Body of pancreas (tissue), 4 donors: ENCODE data around the gene KCNJ11. TPM values are rescaled to one million over a fixed set of nuclear protein-coding genes. Genes with fewer than 3 reads are reported as not detected.

Source experiments
- ATAC-seq: fragments of 150-250 bp; one replicate; pipeline ENCODE4 v1.9.1; 2016
- DNase-seq, 4 donors: peaks; one replicate each; pipeline ENCODE4 v3.0.0-alpha.2; 2019
- H3K27ac ChIP-seq, 4 donors: fragments of 200-600 bp; sonication (generic); 1 replicate in 3 of 4; 2 replicates in 1 of 4; pipeline versions ENCODE4 v1.5.1 to v1.6.1; 2016 to 2019; ENCODE audit warnings: mild to moderate bottlenecking in 1 of 4, mixed read lengths in 1 of 4, moderate library complexity in 1 of 4
- H3K27me3 ChIP-seq, 2 donors: fragments of 200-600 bp; sonication (generic); one replicate each; pipeline ENCODE4 v1.6.0; 2016; ENCODE audit warnings: mild to moderate bottlenecking in 1 of 2
- H3K36me3 ChIP-seq, 2 donors: fragments of 200-600 bp; sonication (generic); replicated peaks in 1 of 2; 2 replicates each; pipeline ENCODE4 v1.5.1; 2016; ENCODE audit warnings: low read depth in 2 of 2; ENCODE audit not compliant: insufficient read depth in 1 of 2
- H3K4me1 ChIP-seq: fragments of 200-600 bp; sonication (generic); one replicate; pipeline ENCODE4 v1.6.0; 2016
- H3K4me3 ChIP-seq, 2 donors: fragments of 200-600 bp; sonication (generic); 1 replicate in 1 of 2; 2 replicates in 1 of 2; pipeline ENCODE4 v1.5.1; 2016 to 2019
- H3K9me3 ChIP-seq, 3 donors: fragments of 200-600 bp; sonication (generic); 1 replicate in 2 of 3; 2 replicates in 1 of 3; pipeline ENCODE4 v1.5.1; 2016
- POLR2A ChIP-seq, 3 donors: fragments of 450-650 bp; IDR thresholded peaks; one replicate each; pipeline ENCODE4 v1.6.1; 2016; ENCODE audit warnings: antibody characterized with exemption in 3 of 3, mild to moderate bottlenecking in 2 of 3
- WGBS, 2 donors: methylation state at CpG; one replicate each; pipeline ENCODE4 v1.1.5; 2017; 5-methylcytosine and 5-hydroxymethylcytosine counted together
- intact Hi-C: fragments of 100-400 bp; cut with DNase I; formaldehyde crosslinking; loops from one replicate; pipeline ENCODE4 v1.15.1; 2023
- total RNA-seq, 2 donors: library from RNA; depleted of rRNA; stranded (reverse); fragments of >200 nt; gene quantifications; one replicate each; pipeline ENCODE4 v1.1.0, GENCODE V29; 2016
- TF ChIP-seq, protein P1 (sequence below), 7 experiments: fragments of 450-650 bp in 4 of 7; fragments of 200-600 bp in 3 of 7; sonication (generic) in 3 of 7; IDR thresholded peaks; one replicate each; pipeline ENCODE4 v1.5.1; 2016 to 2019; ENCODE audit warnings: antibody characterized with exemption in 7 of 7

The KCNJ11 gene
- total RNA-seq, 2 donors from 2014 or later, result 7.6 to 39.4 TPM

DNA sequence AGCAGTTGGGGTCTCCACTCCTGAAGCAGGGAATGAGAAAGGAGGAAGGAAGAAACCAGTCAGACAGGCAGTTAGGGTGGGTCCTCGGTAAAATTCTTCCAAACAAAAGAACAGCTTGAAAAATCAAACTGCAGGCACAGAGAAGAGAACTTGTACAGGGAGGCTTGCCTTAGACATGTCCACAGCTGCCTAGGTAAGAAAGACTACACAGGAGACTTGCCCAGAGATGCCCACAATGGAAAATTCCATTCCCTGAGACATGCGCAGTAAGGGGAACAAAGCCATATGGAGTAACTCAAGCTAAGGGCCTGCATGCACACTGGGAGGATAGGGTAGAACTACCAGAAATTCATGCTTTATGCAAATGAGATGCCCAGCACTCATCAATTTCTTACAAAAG lies 9.8 kb downstream of the KCNJ11 start:
- no peaks in the 10 kb centered on the region for H3K4me1 ChIP-seq
- H3K27me3 ChIP-seq, result no peaks in the 10 kb centered on the region
- no peaks in the 10 kb centered on the region for H3K36me3 ChIP-seq
- H3K27ac ChIP-seq, result no peak overlapping the region
- no peak overlapping the region for H3K4me3 ChIP-seq
- H3K9me3 ChIP-seq, result no peaks in the 10 kb centered on the region
- DNase-seq (no peak), ATAC-seq (no peak)
- TF ChIP-seq, protein P1, sequence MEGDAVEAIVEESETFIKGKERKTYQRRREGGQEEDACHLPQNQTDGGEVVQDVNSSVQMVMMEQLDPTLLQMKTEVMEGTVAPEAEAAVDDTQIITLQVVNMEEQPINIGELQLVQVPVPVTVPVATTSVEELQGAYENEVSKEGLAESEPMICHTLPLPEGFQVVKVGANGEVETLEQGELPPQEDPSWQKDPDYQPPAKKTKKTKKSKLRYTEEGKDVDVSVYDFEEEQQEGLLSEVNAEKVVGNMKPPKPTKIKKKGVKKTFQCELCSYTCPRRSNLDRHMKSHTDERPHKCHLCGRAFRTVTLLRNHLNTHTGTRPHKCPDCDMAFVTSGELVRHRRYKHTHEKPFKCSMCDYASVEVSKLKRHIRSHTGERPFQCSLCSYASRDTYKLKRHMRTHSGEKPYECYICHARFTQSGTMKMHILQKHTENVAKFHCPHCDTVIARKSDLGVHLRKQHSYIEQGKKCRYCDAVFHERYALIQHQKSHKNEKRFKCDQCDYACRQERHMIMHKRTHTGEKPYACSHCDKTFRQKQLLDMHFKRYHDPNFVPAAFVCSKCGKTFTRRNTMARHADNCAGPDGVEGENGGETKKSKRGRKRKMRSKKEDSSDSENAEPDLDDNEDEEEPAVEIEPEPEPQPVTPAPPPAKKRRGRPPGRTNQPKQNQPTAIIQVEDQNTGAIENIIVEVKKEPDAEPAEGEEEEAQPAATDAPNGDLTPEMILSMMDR (IDR thresholded peaks at IDR 0.05), result no peak
- no peak for TF ChIP-seq POLR2A (IDR thresholded peaks at IDR 0.05)
- 66 to 81% methylated on average over 2 of the region's 2 CpGs for WGBS, 2 donors
- intact Hi-C loops, result no loop called here

DNA sequence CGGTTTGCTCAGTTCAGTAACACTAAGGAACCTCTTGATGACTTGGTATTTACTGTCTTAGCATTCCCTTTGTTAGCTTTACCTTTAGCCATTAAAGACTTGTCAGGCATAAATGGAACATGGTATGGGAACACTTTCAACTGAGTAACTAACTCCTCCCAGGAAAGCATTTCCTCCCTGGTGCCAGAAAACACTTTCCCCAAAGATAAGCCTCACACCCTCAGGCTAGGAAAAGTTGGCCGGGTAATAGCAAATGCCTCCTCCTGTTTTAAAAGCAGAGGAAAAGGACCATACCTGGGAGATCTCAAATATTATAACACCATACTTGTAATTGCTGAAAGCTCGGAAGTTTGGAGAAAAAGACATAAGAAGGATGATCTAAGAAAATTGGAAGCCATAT lies 12.0 kb downstream of the KCNJ11 start:
- WGBS, 2 donors, result 90 to 93% methylated on average over 3 of the region's 3 CpGs
- Histone ChIP-seq H3K9me3 (peaks cover 0 to 20% (median 0%) of the 10 kb centered on the region in 3 donors), H3K27ac (no peak overlapping the region), H3K27me3 (no peaks in the 10 kb centered on the region), H3K4me1 (no peaks in the 10 kb centered on the region), H3K36me3 (no peaks in the 10 kb centered on the region), H3K4me3 (no peak overlapping the region)
- intact Hi-C loops, result no loop called here
- no peak for TF ChIP-seq POLR2A (IDR thresholded peaks at IDR 0.05)
- TF ChIP-seq, protein P1 (IDR thresholded peaks at IDR 0.05), result no peak
- DNase-seq (no peak), ATAC-seq (no peak)

DNA sequence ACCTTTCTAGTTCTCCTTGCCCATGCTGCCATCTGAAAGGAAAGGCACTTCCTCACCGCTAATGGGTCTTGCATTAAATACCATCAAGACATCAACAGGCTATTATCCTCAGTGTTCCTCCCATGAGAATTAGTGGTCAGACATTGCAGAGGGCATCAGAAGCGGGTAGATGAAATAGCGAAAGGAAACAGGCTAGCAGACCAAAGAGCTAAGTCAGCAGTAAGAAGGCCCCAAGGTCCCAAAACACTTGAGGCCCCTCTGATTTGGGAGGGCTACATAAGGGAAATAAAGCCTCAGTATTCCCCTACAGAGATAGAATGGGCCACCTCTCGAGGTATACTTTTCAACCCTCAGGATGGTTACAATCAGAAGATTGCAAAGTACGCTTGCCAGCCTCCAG lies 12.9 kb downstream of the KCNJ11 start:
- peaks cover 0 to 29% (median 0%) of the 10 kb centered on the region in 3 donors for H3K9me3 ChIP-seq
- H3K27me3 ChIP-seq, result no peaks in the 10 kb centered on the region
- TF ChIP-seq, protein P1 (IDR thresholded peaks at IDR 0.05), result no peak
- no peak for TF ChIP-seq POLR2A (IDR thresholded peaks at IDR 0.05)
- intact Hi-C loops, result no loop called here
- ATAC-seq (no peak), DNase-seq (no peak)
- no peaks in the 10 kb centered on the region for H3K4me1 ChIP-seq
- H3K27ac ChIP-seq, result no peak overlapping the region
- no peak overlapping the region for H3K4me3 ChIP-seq
- 88 to 93% methylated on average over 5 of the region's 5 CpGs for WGBS, 2 donors
- H3K36me3 ChIP-seq, result no peaks in the 10 kb centered on the region

DNA sequence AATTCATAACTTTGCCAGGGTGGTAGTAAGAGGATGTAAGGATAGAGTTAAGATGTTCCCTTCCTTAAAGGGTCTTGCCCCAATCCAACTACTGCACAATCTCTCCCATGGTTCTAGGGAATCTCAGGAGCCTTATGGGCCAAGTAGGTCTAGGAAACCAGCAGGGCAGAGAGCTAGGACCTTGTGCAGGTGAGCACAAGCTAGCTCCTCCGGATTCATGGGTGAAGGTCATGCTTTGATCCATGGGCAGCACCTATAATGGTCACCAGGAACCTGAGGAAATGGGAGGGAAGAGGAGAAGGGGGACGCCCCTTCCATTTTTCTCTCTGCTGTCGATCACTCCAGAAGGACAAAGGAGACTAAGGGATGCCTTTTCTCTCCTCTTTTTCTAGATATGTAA lies 16.8 kb downstream of the KCNJ11 start:
- intact Hi-C loops, result no loop called here
- no peak overlapping the region for H3K27ac ChIP-seq
- no peaks in the 10 kb centered on the region for H3K36me3 ChIP-seq
- no peaks in the 10 kb centered on the region for H3K4me1 ChIP-seq
- H3K27me3 ChIP-seq, result no peaks in the 10 kb centered on the region
- H3K4me3 ChIP-seq, result no peak overlapping the region
- 56 to 57% methylated on average over 3 of the region's 3 CpGs for WGBS, 2 donors
- TF ChIP-seq POLR2A (IDR thresholded peaks at IDR 0.05), result no peak
- TF ChIP-seq, protein P1 (IDR thresholded peaks at IDR 0.05), result no peak
- DNase-seq (no peak), ATAC-seq (no peak)
- H3K9me3 ChIP-seq, result peaks cover 0 to 56% (median 0%) of the 10 kb centered on the region in 3 donors

DNA sequence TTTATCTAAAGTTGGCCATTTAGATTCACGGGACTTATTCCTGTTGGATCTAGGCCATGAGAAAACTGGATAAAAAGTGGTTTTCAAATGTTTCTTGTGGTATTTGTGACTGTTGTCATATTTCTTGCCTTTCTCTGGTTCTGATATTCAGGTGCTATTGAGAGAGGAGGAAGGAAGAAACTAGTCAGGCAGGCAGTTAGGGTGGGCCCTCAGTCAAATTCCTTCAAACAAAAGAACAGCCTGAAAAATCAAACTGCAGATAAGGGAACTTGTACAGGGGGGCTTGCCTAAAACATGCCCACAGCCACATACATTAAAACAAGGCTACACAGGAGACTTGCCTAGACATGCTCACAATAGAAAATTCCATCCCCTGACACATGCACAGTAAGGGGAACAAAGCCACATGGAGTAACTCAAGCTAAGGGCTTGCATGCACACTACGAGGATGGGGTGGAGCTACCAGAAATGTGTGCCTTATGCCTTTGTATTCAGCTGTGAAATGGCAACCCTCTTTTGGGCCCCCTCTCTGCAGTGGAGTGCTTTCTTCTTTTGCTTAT lies 18.7 kb downstream of the KCNJ11 start:
- intact Hi-C loops, result no loop called here
- H3K27ac ChIP-seq, result no peak overlapping the region
- DNase-seq (no peak), ATAC-seq (no peak)
- TF ChIP-seq, protein P1 (IDR thresholded peaks at IDR 0.05), result no peak
- TF ChIP-seq POLR2A (IDR thresholded peaks at IDR 0.05), result no peak
- H3K4me3 ChIP-seq, result no peak overlapping the region
- peaks cover 0 to 56% (median 0%) of the 10 kb centered on the region in 3 donors for H3K9me3 ChIP-seq
- no peaks in the 10 kb centered on the region for H3K27me3 ChIP-seq
- no peaks in the 10 kb centered on the region for H3K36me3 ChIP-seq
- no peaks in the 10 kb centered on the region for H3K4me1 ChIP-seq
- WGBS, 2 donors, result 93 to 98% methylated on average over 2 of the region's 2 CpGs
